NCI-H2081 treated with DMSO at 0.1 percent for 48 hours (cell line): ENCODE results near the gene VGF.
"Not testable (repeated sequence)": the region's sequence is repeated elsewhere in the genome, so short reads cannot be mapped to it uniquely, and the experiment has no call there.

Experiments used
- DNase-seq: peaks from one replicate; lab custom pipeline; 2025; lab: John Stamatoyannopoulos, UW

VGF gene

GRCh38 chr7:101116898-101117297 lies 48.5 kb downstream of the VGF start:
- DNase-seq: no peak

- no peak for DNase-seq
Measured at GRCh38 chr7:101115215-101115614, 50.2 kb downstream of the VGF start.

GRCh38 chr7:101114492-101114891 lies 50.9 kb downstream of the VGF start:
- DNase-seq: no peak

GRCh38 chr7:101113836-101114235 lies 51.5 kb downstream of the VGF start:
- no peak for DNase-seq

- not testable (repeated sequence) for DNase-seq
Measured at GRCh38 chr7:101113140-101113539, 52.2 kb downstream of the VGF start.
